GM12878 (cell line): ENCODE results near the gene TMEM167A. TPM values are rescaled to one million over a fixed set of nuclear protein-coding genes. Genes with fewer than 3 reads are reported as not detected.
A peak's percentile ranks its signal among the peaks of the same experiment; 100 is the strongest.

Experiments
- BACH1 ChIP-seq: fragments of 450-650 bp; IDR thresholded peaks from 2 replicates; pipeline ENCODE4 v1.6.1; 2017; ENCODE audit warnings: mild to moderate bottlenecking, borderline replicate concordance
- CBFB ChIP-seq: IDR thresholded peaks from 2 replicates; pipeline ENCODE4 v1.6.1; 2016; ENCODE audit warnings: antibody characterized with exemption, low read depth
- CREM ChIP-seq: IDR thresholded peaks from 2 replicates; pipeline ENCODE4 v1.6.1; 2014; ENCODE audit warnings: antibody characterized with exemption, low read depth
- ETV6 ChIP-seq, 2 experiments: fragments of 450-650 bp in 1 of 2; IDR thresholded peaks in 1 of 2; conservative IDR thresholded peaks in 1 of 2; 2 replicates each; pipeline ENCODE4 v1.6.1; 2014; ENCODE audit warnings: antibody characterized with exemption in 1 of 2, borderline replicate concordance in 1 of 2, low read depth in 1 of 2, mild to moderate bottlenecking in 1 of 2, moderate library complexity in 1 of 2
- FOS ChIP-seq: IDR thresholded peaks from 3 replicates; pipeline ENCODE4 v1.6.1; 2011; ENCODE audit warnings: borderline replicate concordance; ENCODE audit not compliant: insufficient read length; ENCODE audit errors: extremely low read depth
- HDGF ChIP-seq: fragments of 450-650 bp; IDR thresholded peaks from 2 replicates; pipeline ENCODE4 v1.6.1; 2016; ENCODE audit warnings: antibody characterized with exemption
- MEF2A ChIP-seq: IDR thresholded peaks from 2 replicates; pipeline ENCODE4 v1.6.1; 2011; ENCODE audit warnings: low read depth, mild to moderate bottlenecking, low read length, moderate library complexity; ENCODE audit not compliant: insufficient read depth
- NBN ChIP-seq: fragments of 450-650 bp; IDR thresholded peaks from 2 replicates; pipeline ENCODE4 v1.6.1; 2016
- PAX8 ChIP-seq: fragments of 450-650 bp; IDR thresholded peaks from 2 replicates; pipeline ENCODE4 v1.6.1; 2017; ENCODE audit warnings: mild to moderate bottlenecking, moderate library complexity
- PML ChIP-seq: IDR thresholded peaks from 2 replicates; pipeline ENCODE4 v1.6.1; 2012; ENCODE audit warnings: low read length, inconsistent platforms
- RB1 ChIP-seq: fragments of 450-650 bp; formaldehyde crosslinking; IDR thresholded peaks from 2 replicates; pipeline ENCODE4 v1.6.1; 2017; ENCODE audit warnings: mild to moderate bottlenecking, borderline replicate concordance
- RCOR1 ChIP-seq: conservative IDR thresholded peaks from 2 replicates; pipeline ENCODE4 v1.6.1; 2012; ENCODE audit warnings: low read depth, low read length, improper control_type of control experiment
- SIN3A ChIP-seq: IDR thresholded peaks from 2 replicates; pipeline ENCODE4 v1.6.1; 2012; ENCODE audit warnings: low read depth, low read length, improper control_type of control experiment
- SMAD5 ChIP-seq: IDR thresholded peaks from 2 replicates; pipeline ENCODE4 v1.6.1; 2016; ENCODE audit warnings: antibody characterized with exemption, low read depth
- SREBF1 ChIP-seq: IDR thresholded peaks from 2 replicates; pipeline ENCODE4 v1.6.1; 2012; ENCODE audit warnings: mild to moderate bottlenecking, low read length
- STAT3 ChIP-seq: IDR thresholded peaks from 2 replicates; pipeline ENCODE4 v1.6.1; 2011; ENCODE audit warnings: low read depth, low read length, improper control_type of control experiment
- TCF12 ChIP-seq: IDR thresholded peaks from 2 replicates; pipeline ENCODE4 v1.6.1; 2011; ENCODE audit warnings: low read depth, mild to moderate bottlenecking, low read length
- ZNF207 ChIP-seq: fragments of 450-650 bp; IDR thresholded peaks from 2 replicates; pipeline ENCODE4 v1.6.1; 2014; ENCODE audit warnings: antibody characterized with exemption, mild to moderate bottlenecking, borderline replicate concordance
- polyA plus RNA-seq, 11 experiments: library from polyadenylated mRNA; depleted of rRNA in 4 of 11; unstranded in 6 of 11; stranded (reverse) in 5 of 11; fragments of >200 nt; fragmentation: Nextera tagmentation in 4 of 11; fragmentation: Illumina TruSeq in 1 of 11; extraction: Ambion mirVana in 4 of 11; extraction: Trizol in 1 of 11; gene quantifications; 1 replicate in 1 of 11; 2 replicates in 10 of 11; pipeline versions ENCODE4 v1.2.1 to v1.2.3, GENCODE V29; 2011 to 2016; ENCODE audit warnings: inconsistent platforms in 2 of 11, missing spikeins in 2 of 11, low read depth in 1 of 11
- total RNA-seq, 4 experiments: library from RNA; depleted of rRNA in 3 of 4; stranded (reverse); fragments of >200 nt in 3 of 4; fragmentation: Illumina TruSeq in 1 of 4; extraction: Trizol in 1 of 4; gene quantifications; 2 replicates each; pipeline versions ENCODE4 v1.2.1 to v1.2.3, GENCODE V29; 2013 to 2021
- TF ChIP-seq, protein P1 (sequence below): IDR thresholded peaks from 2 replicates; pipeline ENCODE4 v1.6.1; 2012; ENCODE audit warnings: low read depth, low read length, improper control_type of control experiment
- TF ChIP-seq, protein P2 (sequence below): fragments of 450-650 bp; conservative IDR thresholded peaks from 2 replicates; pipeline ENCODE4 v1.6.1; 2017; ENCODE audit warnings: mild to moderate bottlenecking, moderate library complexity
- TF ChIP-seq, protein P3 (sequence below): fragments of 450-650 bp; IDR thresholded peaks from 2 replicates; pipeline ENCODE4 v1.6.1; 2016; ENCODE audit warnings: mild to moderate bottlenecking, moderate library complexity, borderline replicate concordance
- TF ChIP-seq, protein P4 (sequence below): IDR thresholded peaks from 2 replicates; pipeline ENCODE4 v1.6.1; 2012; ENCODE audit warnings: low read depth, low read length, improper control_type of control experiment

TMEM167A gene
- total and polyA plus RNA-seq, 10 of the 15 experiments (the other 5 are each of a cell fraction or from before 2014, with no cell fraction given) = 29.5 to 363 (median 85.6) TPM

DNA sequence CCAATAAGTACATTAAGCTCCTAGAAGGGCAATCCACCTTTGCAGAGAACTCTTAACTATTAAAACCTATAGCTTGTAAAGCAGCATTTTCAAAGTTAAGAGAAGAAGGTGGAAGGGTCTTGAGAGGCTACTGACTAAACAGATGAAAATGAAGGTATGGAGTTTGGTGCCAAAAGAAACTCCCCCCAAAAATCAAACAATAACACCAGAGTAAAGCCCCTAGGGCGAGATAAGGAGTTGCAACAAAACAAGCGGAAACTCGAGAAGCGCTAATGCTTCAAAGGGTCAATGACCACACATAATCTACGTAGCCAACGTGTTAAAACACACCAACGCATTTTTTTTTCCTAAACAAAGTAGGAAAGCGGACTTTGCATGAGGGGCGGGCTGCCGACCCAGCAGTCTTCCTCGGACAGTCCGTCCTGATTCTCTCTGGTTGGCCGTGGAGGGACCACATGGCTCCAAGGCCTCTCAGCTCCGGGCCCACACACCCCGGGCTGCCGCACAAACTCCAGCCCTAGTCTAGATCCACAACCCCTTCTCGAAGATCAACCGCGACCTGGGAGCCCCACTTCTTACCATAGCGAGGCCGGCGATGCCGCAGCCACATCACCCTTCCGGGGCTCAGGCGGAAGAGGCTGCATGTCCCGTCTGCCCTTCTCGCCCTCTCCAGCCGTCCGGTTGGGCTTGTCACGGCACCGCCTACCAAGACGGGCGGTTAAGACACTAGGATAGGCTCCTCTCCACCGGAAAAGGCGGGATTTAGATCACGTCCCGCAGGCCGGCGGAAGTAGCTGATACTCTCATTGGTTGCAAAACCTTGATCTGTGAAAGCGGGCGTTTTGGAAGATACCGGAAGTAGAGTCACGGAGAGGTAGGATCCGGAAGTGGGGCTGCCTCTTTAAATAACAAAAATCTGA is at the start of gene TMEM167A, which contains the start of gene XRCC4 (continued):
- TF ChIP-seq ETV6 (conservative IDR thresholded peaks at IDR 0.05 in 1 of 2, IDR thresholded peaks at IDR 0.05 in 1 of 2; ENCODE audit: borderline replicate concordance in 1 of 2, low read depth in 1 of 2) (no peak; a peak in 1 of 4 replicates), NBN (peak; percentile 65; the same call in 1 of the 2 replicates), SMAD5 (peak; percentile 87; the same call in 1 of the 2 replicates), RB1 (no peak), PAX8 (peak; percentile 60; the same call in 1 of the 2 replicates), STAT3 (no peak), PML (peak; percentile 92), CREM (peak; percentile 43), BACH1 (no peak; the same call in 1 of the 2 replicates), ZNF207 (0 out of 2 replicates have a peak, but pooled peaks have one; percentile 33), FOS (peak; percentile 26), SREBF1 (no peak), HDGF (peak; percentile 86; the same call in 1 of the 2 replicates), SIN3A (peak; percentile 77), MEF2A (peak; percentile 4; the same call in 1 of the 2 replicates), CBFB (peak; percentile 83; the same call in 1 of the 2 replicates), TCF12 (peak; percentile 17; the same call in 1 of the 2 replicates), RCOR1 (no peak)
- TF ChIP-seq, protein P1, sequence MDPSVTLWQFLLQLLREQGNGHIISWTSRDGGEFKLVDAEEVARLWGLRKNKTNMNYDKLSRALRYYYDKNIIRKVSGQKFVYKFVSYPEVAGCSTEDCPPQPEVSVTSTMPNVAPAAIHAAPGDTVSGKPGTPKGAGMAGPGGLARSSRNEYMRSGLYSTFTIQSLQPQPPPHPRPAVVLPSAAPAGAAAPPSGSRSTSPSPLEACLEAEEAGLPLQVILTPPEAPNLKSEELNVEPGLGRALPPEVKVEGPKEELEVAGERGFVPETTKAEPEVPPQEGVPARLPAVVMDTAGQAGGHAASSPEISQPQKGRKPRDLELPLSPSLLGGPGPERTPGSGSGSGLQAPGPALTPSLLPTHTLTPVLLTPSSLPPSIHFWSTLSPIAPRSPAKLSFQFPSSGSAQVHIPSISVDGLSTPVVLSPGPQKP = peak; percentile 97
- TF ChIP-seq, protein P2, sequence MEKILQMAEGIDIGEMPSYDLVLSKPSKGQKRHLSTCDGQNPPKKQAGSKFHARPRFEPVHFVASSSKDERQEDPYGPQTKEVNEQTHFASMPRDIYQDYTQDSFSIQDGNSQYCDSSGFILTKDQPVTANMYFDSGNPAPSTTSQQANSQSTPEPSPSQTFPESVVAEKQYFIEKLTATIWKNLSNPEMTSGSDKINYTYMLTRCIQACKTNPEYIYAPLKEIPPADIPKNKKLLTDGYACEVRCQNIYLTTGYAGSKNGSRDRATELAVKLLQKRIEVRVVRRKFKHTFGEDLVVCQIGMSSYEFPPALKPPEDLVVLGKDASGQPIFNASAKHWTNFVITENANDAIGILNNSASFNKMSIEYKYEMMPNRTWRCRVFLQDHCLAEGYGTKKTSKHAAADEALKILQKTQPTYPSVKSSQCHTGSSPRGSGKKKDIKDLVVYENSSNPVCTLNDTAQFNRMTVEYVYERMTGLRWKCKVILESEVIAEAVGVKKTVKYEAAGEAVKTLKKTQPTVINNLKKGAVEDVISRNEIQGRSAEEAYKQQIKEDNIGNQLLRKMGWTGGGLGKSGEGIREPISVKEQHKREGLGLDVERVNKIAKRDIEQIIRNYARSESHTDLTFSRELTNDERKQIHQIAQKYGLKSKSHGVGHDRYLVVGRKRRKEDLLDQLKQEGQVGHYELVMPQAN = peak; percentile 25; the same call in 1 of the 2 replicates
- TF ChIP-seq, protein P3, sequence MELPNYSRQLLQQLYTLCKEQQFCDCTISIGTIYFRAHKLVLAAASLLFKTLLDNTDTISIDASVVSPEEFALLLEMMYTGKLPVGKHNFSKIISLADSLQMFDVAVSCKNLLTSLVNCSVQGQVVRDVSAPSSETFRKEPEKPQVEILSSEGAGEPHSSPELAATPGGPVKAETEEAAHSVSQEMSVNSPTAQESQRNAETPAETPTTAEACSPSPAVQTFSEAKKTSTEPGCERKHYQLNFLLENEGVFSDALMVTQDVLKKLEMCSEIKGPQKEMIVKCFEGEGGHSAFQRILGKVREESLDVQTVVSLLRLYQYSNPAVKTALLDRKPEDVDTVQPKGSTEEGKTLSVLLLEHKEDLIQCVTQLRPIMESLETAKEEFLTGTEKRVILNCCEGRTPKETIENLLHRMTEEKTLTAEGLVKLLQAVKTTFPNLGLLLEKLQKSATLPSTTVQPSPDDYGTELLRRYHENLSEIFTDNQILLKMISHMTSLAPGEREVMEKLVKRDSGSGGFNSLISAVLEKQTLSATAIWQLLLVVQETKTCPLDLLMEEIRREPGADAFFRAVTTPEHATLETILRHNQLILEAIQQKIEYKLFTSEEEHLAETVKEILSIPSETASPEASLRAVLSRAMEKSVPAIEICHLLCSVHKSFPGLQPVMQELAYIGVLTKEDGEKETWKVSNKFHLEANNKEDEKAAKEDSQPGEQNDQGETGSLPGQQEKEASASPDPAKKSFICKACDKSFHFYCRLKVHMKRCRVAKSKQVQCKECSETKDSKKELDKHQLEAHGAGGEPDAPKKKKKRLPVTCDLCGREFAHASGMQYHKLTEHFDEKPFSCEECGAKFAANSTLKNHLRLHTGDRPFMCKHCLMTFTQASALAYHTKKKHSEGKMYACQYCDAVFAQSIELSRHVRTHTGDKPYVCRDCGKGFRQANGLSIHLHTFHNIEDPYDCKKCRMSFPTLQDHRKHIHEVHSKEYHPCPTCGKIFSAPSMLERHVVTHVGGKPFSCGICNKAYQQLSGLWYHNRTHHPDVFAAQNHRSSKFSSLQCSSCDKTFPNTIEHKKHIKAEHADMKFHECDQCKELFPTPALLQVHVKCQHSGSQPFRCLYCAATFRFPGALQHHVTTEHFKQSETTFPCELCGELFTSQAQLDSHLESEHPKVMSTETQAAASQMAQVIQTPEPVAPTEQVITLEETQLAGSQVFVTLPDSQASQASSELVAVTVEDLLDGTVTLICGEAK = peak; percentile 97
- TF ChIP-seq, protein P4, sequence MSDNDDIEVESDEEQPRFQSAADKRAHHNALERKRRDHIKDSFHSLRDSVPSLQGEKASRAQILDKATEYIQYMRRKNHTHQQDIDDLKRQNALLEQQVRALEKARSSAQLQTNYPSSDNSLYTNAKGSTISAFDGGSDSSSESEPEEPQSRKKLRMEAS = no peak
